H1 (cell line): ENCODE measurements around the gene URAD.

ENCODE experiments used
- BACH1 ChIP-seq: IDR thresholded peaks from 2 replicates; pipeline ENCODE4 v1.6.1; 2012; ENCODE audit warnings: low read length, improper control_type of control experiment
- EZH2 ChIP-seq: fragments of 200-600 bp; sonication (generic); IDR thresholded peaks from 2 replicates; pipeline ENCODE4 v1.7.1; 2012; ENCODE audit warnings: low read depth, mild to moderate bottlenecking, moderate library complexity, low read length, inconsistent platforms; ENCODE audit not compliant: severe bottlenecking
- NRF1 ChIP-seq: IDR thresholded peaks from 2 replicates; pipeline ENCODE4 v1.6.1; 2011; ENCODE audit warnings: mild to moderate bottlenecking, low read depth, low read length, improper control_type of control experiment
- PHF8 ChIP-seq: fragments of 200-600 bp; sonication (generic); conservative IDR thresholded peaks from 2 replicates; pipeline ENCODE4 v1.7.1; 2012; ENCODE audit warnings: low read depth, mild to moderate bottlenecking, inconsistent platforms, low read length, moderate library complexity
- RAD21 ChIP-seq, 2 experiments: IDR thresholded peaks in 1 of 2; conservative IDR thresholded peaks in 1 of 2; 2 replicates each; pipeline ENCODE4 v1.6.1; 2011; ENCODE audit warnings: low read depth in 2 of 2, low read length in 2 of 2, improper control_type of control experiment in 1 of 2, inconsistent platforms in 1 of 2, mild to moderate bottlenecking in 1 of 2, moderate library complexity in 1 of 2
- SIRT6 ChIP-seq: IDR thresholded peaks from one replicate; pipeline ENCODE4 v1.7.1; 2012; ENCODE audit warnings: low read length, inconsistent platforms
- SP1 ChIP-seq: IDR thresholded peaks from 2 replicates; pipeline ENCODE4 v1.6.1; 2011; ENCODE audit warnings: low read depth, low read length
- TAF1 ChIP-seq: IDR thresholded peaks from 2 replicates; pipeline ENCODE4 v1.6.1; 2011; ENCODE audit warnings: mild to moderate bottlenecking, low read depth, low read length
- TF ChIP-seq, protein P1 (sequence below), 3 experiments: IDR thresholded peaks; 1 replicate in 2 of 3; 2 replicates in 1 of 3; pipeline versions ENCODE4 v1.5.1 to v1.6.1; 2011; ENCODE audit warnings: low read length in 3 of 3, mild to moderate bottlenecking in 3 of 3, inconsistent platforms in 2 of 3, low read depth in 1 of 3, moderate library complexity in 1 of 3; ENCODE audit not compliant: insufficient read depth in 1 of 3; ENCODE audit errors: control extremely low read depth in 1 of 3
- TF ChIP-seq, protein P2 (sequence below): IDR thresholded peaks from 2 replicates; pipeline ENCODE4 v1.6.1; 2012; ENCODE audit warnings: inconsistent platforms

GRCh38 chr13:28027071-28027470 is 38.6 kb upstream of the URAD start:
- no peak for TF ChIP-seq SP1
- TF ChIP-seq, protein P1, sequence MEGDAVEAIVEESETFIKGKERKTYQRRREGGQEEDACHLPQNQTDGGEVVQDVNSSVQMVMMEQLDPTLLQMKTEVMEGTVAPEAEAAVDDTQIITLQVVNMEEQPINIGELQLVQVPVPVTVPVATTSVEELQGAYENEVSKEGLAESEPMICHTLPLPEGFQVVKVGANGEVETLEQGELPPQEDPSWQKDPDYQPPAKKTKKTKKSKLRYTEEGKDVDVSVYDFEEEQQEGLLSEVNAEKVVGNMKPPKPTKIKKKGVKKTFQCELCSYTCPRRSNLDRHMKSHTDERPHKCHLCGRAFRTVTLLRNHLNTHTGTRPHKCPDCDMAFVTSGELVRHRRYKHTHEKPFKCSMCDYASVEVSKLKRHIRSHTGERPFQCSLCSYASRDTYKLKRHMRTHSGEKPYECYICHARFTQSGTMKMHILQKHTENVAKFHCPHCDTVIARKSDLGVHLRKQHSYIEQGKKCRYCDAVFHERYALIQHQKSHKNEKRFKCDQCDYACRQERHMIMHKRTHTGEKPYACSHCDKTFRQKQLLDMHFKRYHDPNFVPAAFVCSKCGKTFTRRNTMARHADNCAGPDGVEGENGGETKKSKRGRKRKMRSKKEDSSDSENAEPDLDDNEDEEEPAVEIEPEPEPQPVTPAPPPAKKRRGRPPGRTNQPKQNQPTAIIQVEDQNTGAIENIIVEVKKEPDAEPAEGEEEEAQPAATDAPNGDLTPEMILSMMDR (IDR thresholded peaks at IDR 0.05; ENCODE audit: control extremely low read depth in 1 of 3, insufficient read depth in 1 of 3, low read depth in 1 of 3, low read length in 3 of 3): no peak
- TF ChIP-seq SIRT6: no peak
- TF ChIP-seq NRF1: no peak
- TF ChIP-seq TAF1: no peak
- TF ChIP-seq RAD21 (IDR thresholded peaks at IDR 0.05 in 1 of 2, conservative IDR thresholded peaks at IDR 0.05 in 1 of 2; ENCODE audit: low read depth in 2 of 2, low read length in 2 of 2): no peak
- TF ChIP-seq EZH2: no peak
- TF ChIP-seq PHF8: no peak
- TF ChIP-seq, protein P2, sequence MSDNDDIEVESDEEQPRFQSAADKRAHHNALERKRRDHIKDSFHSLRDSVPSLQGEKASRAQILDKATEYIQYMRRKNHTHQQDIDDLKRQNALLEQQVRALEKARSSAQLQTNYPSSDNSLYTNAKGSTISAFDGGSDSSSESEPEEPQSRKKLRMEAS: no peak
- TF ChIP-seq BACH1: no peak
